SH-SY5Y (cell line): ENCODE data around the gene LHX3.
A peak's percentile ranks its signal among the peaks of the same experiment; 100 is the strongest.

Experiments
- GATA2 ChIP-seq: IDR thresholded peaks from 2 replicates; pipeline ENCODE4 v1.6.1; 2011; ENCODE audit warnings: mild to moderate bottlenecking, low read depth, low read length
- GATA3 ChIP-seq: IDR thresholded peaks from 2 replicates; pipeline ENCODE4 v1.6.1; 2011; ENCODE audit warnings: low read depth, mild to moderate bottlenecking, low read length, moderate library complexity

Gene LHX3

GRCh38 chr9:136178061-136178772 is 26.7 kb downstream of the LHX3 start:
- TF ChIP-seq GATA2 (no peak), GATA3 (no peak)

- peak; percentile 94 for TF ChIP-seq GATA2
- TF ChIP-seq GATA3 = no peak; the same call in 1 of the 2 replicates
Measured at GRCh38 chr9:136177224-136177623, 27.7 kb downstream of the LHX3 start.

- no peak for TF ChIP-seq GATA3
- no peak for TF ChIP-seq GATA2
Measured at GRCh38 chr9:136175616-136176197, 29.2 kb downstream of the LHX3 start.

- TF ChIP-seq GATA2 = no peak
- TF ChIP-seq GATA3 = no peak
Measured at GRCh38 chr9:136174779-136175615, 29.9 kb downstream of the LHX3 start.

GRCh38 chr9:136173648-136174290 is 31.2 kb downstream of the LHX3 start:
- no peak for TF ChIP-seq GATA3

GRCh38 chr9:136172412-136173079 is 32.4 kb downstream of the LHX3 start:
- TF ChIP-seq GATA2 = no peak
- no peak for TF ChIP-seq GATA3

GRCh38 chr9:136171801-136172411 is 33.0 kb downstream of the LHX3 start:
- no peak for TF ChIP-seq GATA2
- TF ChIP-seq GATA3 = no peak

GRCh38 chr9:136171009-136171800 is 33.7 kb downstream of the LHX3 start:
- no peak for TF ChIP-seq GATA3
- TF ChIP-seq GATA2 = no peak

GRCh38 chr9:136170006-136170901 is 34.7 kb downstream of the LHX3 start:
- TF ChIP-seq GATA2 = no peak
- TF ChIP-seq GATA3 = no peak

GRCh38 chr9:136169495-136169894 is 35.4 kb downstream of the LHX3 start:
- TF ChIP-seq GATA3 (no peak), GATA2 (no peak)

GRCh38 chr9:136163248-136163850 is 41.6 kb downstream of the LHX3 start:
- TF ChIP-seq GATA2 (no peak), GATA3 (no peak)
